ENCODE measurements around the gene CD96.
A peak's percentile ranks its signal among the peaks of the same experiment; 100 is the strongest.
"Not testable (repeated sequence)": the region's sequence is repeated elsewhere in the genome, so short reads cannot be mapped to it uniquely, and the experiment has no call there.

The CD96 gene, protein sequence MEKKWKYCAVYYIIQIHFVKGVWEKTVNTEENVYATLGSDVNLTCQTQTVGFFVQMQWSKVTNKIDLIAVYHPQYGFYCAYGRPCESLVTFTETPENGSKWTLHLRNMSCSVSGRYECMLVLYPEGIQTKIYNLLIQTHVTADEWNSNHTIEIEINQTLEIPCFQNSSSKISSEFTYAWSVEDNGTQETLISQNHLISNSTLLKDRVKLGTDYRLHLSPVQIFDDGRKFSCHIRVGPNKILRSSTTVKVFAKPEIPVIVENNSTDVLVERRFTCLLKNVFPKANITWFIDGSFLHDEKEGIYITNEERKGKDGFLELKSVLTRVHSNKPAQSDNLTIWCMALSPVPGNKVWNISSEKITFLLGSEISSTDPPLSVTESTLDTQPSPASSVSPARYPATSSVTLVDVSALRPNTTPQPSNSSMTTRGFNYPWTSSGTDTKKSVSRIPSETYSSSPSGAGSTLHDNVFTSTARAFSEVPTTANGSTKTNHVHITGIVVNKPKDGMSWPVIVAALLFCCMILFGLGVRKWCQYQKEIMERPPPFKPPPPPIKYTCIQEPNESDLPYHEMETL

GRCh38 chr3:111541911-111542483, at the start of gene CD96:
Gene CD96, plus strand, starts transcription at chr3:111542197. Its CDS starts 52 bp downstream, at chr3:111542249.
- peak; percentile 16 for DNase-seq

DNA sequence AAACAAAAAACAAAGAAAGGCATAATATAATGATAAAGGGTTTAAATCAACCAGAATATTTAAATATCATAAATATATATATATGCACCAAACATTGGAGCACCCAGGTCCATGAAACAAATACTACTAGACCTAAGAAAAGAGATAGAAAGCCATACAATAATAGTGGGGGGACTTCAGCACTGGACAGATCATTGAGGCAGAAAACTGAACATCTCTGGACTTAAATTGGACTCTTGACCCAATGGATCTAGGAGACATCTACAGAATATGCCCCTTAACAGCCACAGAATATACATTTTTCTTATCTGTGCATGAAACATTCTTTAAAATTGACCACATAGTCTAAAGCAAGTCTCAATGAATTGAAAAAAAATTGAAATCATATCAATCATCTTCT, 48.7 kb upstream of the CD96 start:
- no peak for DNase-seq

- DNase-seq: no peak
Measured at GRCh38 chr3:111496894-111497559, 45.0 kb upstream of the CD96 start.

DNA sequence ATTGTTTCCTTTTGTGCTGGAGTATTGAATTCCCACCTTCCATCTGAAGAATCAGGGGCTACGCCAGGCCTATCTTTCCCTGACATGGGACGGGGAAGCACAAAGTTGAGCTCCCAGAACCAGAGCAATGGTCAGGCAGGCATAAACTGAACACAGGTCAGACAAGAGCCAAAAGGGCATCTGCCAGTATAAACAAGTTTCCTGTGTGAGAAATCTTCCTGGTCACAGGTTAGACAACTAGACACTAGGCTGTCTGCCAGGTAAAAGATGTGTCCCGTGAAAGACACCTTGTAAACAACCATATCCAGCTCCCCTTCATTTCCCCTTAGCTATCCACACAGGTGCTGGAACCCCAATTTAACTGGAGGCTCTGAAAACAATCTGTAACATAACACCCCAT, 44.0 kb upstream of the CD96 start:
- DNase-seq: no peak

- no peak for DNase-seq
Measured at GRCh38 chr3:111506435-111506834, 35.6 kb upstream of the CD96 start.

DNA sequence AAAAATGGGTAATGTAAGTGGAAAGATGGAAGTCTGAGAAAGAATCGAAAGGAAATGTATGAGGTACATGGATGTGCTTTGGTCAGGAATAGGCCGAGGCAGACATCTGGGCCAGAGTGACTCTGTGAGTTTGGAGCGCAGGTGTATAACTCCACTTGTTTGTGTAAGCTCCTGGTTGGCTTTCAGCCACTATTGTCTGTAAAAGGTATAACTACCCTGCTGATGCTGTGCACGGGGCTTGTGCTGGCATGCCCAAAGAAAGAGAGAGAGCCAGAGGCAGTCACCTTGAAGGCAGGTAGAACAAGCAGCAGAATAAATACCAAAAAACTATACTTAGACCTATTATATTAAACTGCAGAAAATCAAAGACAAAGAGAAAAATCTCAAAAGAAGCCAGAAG, 32.7 kb upstream of the CD96 start:
- peak; percentile 6 for DNase-seq

DNA sequence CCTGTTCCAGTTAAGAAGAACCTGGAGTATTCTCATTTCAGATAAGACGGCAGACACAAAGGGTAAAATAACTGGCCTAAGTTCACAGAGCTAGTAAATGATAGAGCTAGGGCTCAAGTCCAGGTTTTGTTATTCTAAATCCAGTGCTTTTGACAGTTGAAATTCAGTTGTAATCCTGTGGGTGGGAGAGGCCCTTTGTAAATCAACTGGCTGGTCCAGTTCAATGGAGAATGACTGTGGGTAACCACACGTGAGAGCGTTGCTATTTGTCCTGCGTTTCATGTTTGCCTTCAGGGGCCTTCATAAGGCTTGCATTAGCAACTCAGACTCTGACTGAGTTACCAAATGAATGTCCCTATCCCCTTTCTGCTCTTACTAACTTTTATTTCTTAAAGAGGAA, 24.2 kb upstream of the CD96 start:
- DNase-seq: no peak

DNA sequence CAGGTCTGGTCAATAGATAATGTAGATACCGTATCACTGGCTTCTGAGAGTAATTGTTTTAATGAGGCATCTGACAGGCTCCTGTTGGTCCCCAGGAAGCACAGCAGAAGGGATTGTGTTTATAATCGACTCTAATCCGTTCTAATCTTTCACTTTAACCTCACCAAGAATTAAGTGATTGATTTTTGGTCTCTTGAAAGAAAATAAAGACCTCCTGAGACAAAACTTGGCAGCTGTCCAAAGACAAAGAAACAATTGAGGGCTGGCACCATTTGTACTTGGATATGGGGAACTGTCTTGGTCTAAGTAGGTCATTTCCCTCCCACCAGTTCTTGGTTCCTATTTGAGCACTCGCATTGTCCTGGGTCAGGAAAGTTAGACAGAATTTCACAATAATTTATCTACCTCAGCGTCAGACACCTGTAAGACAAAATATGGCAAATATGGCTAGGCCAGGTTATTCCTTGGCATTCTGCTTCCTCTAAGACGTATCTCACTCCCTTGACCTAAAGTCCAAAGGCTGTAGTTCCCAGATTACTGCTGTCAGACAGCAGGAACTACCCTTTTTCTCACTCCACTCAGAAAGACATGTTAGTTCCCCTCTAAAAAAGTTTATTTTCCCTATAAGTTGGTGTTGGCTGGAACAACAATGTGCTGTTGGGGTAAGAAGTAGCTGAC, 22.7 kb upstream of the CD96 start:
- no peak for DNase-seq

GRCh38 chr3:111521891-111522290, 20.1 kb upstream of the CD96 start:
- DNase-seq: no peak

DNA sequence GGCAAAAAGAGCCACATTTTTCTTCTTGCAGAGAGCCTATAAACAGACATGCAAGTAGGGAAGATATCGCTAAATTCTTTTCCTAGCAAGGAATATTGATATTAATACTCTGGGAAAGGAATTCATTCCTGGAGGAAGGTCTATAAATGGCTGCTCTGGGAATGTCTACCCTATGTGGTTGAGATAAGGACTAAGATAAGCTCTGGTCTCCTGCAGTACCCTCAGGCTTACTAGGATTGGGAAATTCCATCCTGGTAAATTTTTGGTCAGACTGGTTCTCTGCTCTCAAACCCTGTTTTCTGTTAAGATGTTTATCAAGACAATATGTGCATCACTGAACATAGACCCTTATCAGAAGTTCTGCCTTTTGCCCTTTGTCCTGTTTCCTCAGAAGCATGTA, 17.5 kb upstream of the CD96 start:
- DNase-seq: not testable (repeated sequence)

DNA sequence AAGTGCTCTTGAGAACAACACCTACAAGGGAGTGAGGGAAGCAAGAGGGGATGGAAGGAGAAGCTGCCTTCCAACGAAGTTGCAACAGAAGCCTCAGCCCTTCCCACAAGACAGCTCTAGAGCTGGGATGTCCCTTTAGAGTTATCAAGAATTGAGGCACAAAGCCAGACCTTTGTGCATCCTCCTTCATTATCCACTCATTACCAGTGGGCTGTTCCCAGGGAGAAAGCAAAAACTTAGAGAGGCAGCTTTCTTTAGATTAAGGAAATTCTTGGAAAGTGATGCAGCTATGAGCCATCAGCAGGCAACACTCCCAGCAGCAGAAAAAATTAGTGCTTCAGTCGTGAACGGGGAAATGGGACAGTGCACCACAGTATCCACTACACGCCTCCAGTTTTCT, 10.6 kb upstream of the CD96 start:
- no peak for DNase-seq

- no peak for DNase-seq
Measured at GRCh38 chr3:111534701-111535100, 7.3 kb upstream of the CD96 start.

- DNase-seq: no peak
Measured at GRCh38 chr3:111538111-111538510, 3.9 kb upstream of the CD96 start.

DNA sequence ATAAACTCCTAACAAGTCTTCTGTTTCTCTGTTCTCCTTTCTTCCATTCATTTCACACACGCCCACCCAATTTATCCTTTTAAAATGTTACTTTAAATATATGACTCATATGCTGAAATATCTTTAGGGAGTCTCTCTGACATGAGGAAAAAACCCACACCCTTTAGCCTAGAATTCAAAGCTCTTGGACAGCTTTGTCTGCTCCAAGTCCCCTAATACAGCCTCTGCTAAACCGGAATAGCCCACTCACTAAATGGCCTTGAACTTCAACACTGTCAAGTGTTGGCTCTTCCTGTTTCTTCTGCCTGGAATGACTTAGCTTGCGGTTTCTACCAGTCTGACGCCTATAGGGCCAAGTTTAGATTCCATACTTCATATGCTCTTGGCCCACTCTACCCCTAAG, 3.3 kb upstream of the CD96 start:
- peak; percentile 10 for DNase-seq

DNA sequence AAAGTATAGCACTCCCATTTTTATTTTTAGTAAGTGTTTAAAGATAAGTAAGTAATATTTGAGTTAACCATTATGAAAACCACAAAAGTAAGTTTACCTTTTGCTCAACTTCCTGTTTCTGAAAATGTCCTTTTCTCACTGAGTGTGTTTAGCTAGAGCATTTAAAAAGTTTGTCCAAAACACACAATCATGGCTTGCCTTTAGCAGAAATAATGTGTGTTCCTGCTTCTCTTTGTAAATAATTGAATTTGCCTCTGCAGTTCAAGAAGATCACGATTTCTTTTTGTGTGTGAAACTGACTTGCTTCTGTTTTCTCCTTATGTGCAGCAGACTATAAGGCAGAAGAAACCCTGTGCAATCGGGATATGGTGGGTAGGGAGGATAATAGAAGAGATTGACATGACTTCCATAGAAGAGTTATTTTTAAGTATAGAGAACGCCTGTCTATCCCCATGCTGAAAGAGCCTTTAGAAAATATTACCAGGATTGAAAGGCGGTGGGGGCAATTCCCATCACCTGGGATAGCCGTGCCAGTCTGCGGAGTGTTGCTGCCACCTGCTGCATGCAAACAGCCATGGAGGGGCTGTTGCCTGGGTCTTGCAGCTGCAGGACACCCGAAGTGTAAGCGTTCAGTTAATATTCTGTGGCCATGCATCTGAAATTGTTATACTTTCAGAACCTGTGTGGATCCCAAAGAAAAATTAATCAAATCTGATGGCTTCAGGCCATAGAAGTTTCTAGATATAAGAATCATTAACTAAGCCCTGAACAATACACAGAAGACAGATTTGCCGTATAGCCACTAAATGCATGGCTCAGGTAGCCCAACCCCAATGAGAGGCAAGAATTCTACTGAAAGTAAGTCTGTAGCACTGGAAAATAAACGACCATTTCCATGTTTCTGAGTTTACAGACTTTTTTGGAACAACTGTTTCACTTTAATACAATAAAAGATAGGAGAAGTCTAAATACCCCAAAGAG, 2.4 kb upstream of the CD96 start:
- peak; percentile 49 for DNase-seq

GRCh38 chr3:111541391-111541790, 606 bp upstream of the CD96 start:
- no peak for DNase-seq

DNA sequence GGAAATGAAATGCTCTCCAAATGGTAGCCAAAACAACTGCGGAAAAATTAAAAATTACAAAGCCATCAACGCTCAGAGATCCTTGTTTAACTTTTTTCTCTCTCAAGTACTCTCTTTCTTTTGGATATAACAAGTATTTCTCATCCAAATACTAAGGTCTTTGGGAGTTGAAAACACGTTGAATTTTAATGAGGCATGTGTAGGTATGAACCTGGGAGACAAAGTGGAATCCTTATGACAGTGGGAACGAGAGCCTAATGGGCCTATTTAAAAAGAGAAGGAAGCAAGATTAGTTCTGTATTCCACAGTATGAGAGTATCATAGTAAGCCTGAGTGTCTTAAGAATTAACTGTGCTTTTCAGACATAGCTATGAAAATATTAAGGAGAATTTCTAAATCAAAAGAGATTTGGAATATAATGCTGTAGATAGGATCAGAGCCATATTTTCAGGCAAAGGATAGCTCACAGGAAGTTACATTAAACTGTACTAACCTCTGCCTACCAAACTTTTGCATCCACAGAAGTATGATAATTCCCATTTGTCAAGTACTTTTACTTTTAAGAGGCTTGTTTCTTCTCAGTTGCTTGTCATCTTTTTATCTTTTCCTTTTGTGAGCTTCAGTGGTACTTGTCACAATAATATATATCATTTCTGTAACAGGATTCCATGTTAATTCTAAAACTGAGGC, 759 bp downstream of the CD96 start:
- DNase-seq: no peak

- DNase-seq: no peak
Measured at GRCh38 chr3:111545349-111545748, 3.4 kb downstream of the CD96 start.

- DNase-seq: peak; percentile 46
Measured at GRCh38 chr3:111547631-111548030, 5.6 kb downstream of the CD96 start.

- no peak for DNase-seq
Measured at GRCh38 chr3:111548092-111548491, 6.1 kb downstream of the CD96 start.

- no peak for DNase-seq
Measured at GRCh38 chr3:111548756-111549155, 6.8 kb downstream of the CD96 start.

Data from RPMI8226 (cell line).